Ascending aorta (tissue), 2 donors: ENCODE measurements around the gene TMEM169. TPM values are rescaled to one million over a fixed set of nuclear protein-coding genes. Genes with fewer than 3 reads are reported as not detected.

ENCODE experiments used
- DNase-seq, 2 donors: peaks; one replicate each; pipeline ENCODE4 v3.0.0-alpha.2; 2019; ENCODE audit warnings: low spot score in 2 of 2
- H3K27ac ChIP-seq, 2 donors: fragments of 200-600 bp; sonication (generic); one replicate each; pipeline ENCODE4 v1.5.1; 2016 to 2017; ENCODE audit warnings: mild to moderate bottlenecking in 1 of 2
- H3K27me3 ChIP-seq: fragments of 200-600 bp; sonication (generic); one replicate; pipeline ENCODE4 v1.5.1; 2017
- H3K36me3 ChIP-seq, 2 donors: fragments of 200-600 bp; sonication (generic); one replicate each; pipeline ENCODE4 v1.5.1; 2016
- H3K4me1 ChIP-seq, 2 donors: fragments of 200-600 bp; sonication (generic); one replicate each; pipeline ENCODE4 v1.5.1; 2016 to 2017; ENCODE audit warnings: mild to moderate bottlenecking in 1 of 2
- H3K4me3 ChIP-seq, 2 donors: fragments of 200-600 bp; sonication (generic); one replicate each; pipeline ENCODE4 v1.5.1; 2016 to 2017; ENCODE audit warnings: mild to moderate bottlenecking in 1 of 2
- H3K9me3 ChIP-seq, 2 donors: fragments of 200-600 bp; sonication (generic); one replicate each; pipeline ENCODE4 v1.5.1; 2016
- CTCF ChIP-seq, 3 experiments: fragments of 200-600 bp in 2 of 3; fragments of 450-650 bp in 1 of 3; sonication (generic) in 2 of 3; IDR thresholded peaks; one replicate each; pipeline ENCODE4 v1.5.1; 2016 to 2019; ENCODE audit warnings: antibody characterized with exemption in 3 of 3, mild to moderate bottlenecking in 1 of 3, moderate library complexity in 1 of 3
- intact Hi-C: fragments of 100-400 bp; cut with DNase I; formaldehyde crosslinking; loops from one replicate; pipeline ENCODE4 v1.15.1; 2023
- total RNA-seq: library from RNA; depleted of rRNA; stranded (reverse); fragments of >200 nt; gene quantifications from one replicate; pipeline ENCODE4 v1.1.0, GENCODE V29; 2016

The TMEM169 gene
- total RNA-seq, 1 donor from 2014 or later: 7.3 TPM

- no peak for DNase-seq
- H3K4me1 ChIP-seq: no peaks in the 10 kb centered on the region
- TF ChIP-seq CTCF (IDR thresholded peaks at IDR 0.05): no peak
- H3K27me3 ChIP-seq: no peaks in the 10 kb centered on the region
- H3K27ac ChIP-seq: no peak overlapping the region
- intact Hi-C loops: no loop called here
- no peaks in the 10 kb centered on the region for H3K9me3 ChIP-seq
- no peak overlapping the region for H3K4me3 ChIP-seq
- peaks cover 67 to 95% of the 10 kb centered on the region in 2 donors for H3K36me3 ChIP-seq
These were observed 62.7 kb downstream of the TMEM169 start for GRCh38 chr2:216144372-216144771.

GRCh38 chr2:216144857-216145256, 63.1 kb downstream of the TMEM169 start:
- H3K4me1 ChIP-seq: no peaks in the 10 kb centered on the region
- DNase-seq: no peak
- H3K9me3 ChIP-seq: no peaks in the 10 kb centered on the region
- no peak overlapping the region for H3K27ac ChIP-seq
- H3K4me3 ChIP-seq: no peak overlapping the region
- peaks cover 68 to 97% of the 10 kb centered on the region in 2 donors for H3K36me3 ChIP-seq
- no peak for TF ChIP-seq CTCF (IDR thresholded peaks at IDR 0.05)
- intact Hi-C loops: no loop called here
- no peaks in the 10 kb centered on the region for H3K27me3 ChIP-seq

GRCh38 chr2:216146573-216146972, 64.9 kb downstream of the TMEM169 start:
- no peak for DNase-seq
- Histone ChIP-seq H3K4me3 (no peak overlapping the region), H3K27ac (no peak overlapping the region), H3K27me3 (no peaks in the 10 kb centered on the region), H3K9me3 (no peaks in the 10 kb centered on the region), H3K36me3 (peaks cover 70 to 95% of the 10 kb centered on the region in 2 donors), H3K4me1 (no peaks in the 10 kb centered on the region)
- no peak for TF ChIP-seq CTCF (IDR thresholded peaks at IDR 0.05)
- intact Hi-C loops: no loop called here

GRCh38 chr2:216147172-216148131, 65.7 kb downstream of the TMEM169 start:
- peaks cover 65 to 95% of the 10 kb centered on the region in 2 donors for H3K36me3 ChIP-seq
- intact Hi-C loops: no loop called here
- no peak for DNase-seq

GRCh38 chr2:216148983-216149382, 67.3 kb downstream of the TMEM169 start:
- DNase-seq: no peak
- H3K27ac ChIP-seq: no peak overlapping the region
- intact Hi-C loops: no loop called here
- peaks cover 63 to 88% of the 10 kb centered on the region in 2 donors for H3K36me3 ChIP-seq
- no peaks in the 10 kb centered on the region for H3K4me1 ChIP-seq
- no peaks in the 10 kb centered on the region for H3K9me3 ChIP-seq
- H3K27me3 ChIP-seq: no peaks in the 10 kb centered on the region
- no peak overlapping the region for H3K4me3 ChIP-seq
- TF ChIP-seq CTCF (IDR thresholded peaks at IDR 0.05): no peak

More at GRCh38 chr2:216147172-216148131, 65.7 kb downstream of the TMEM169 start:
- H3K4me1 ChIP-seq: no peaks in the 10 kb centered on the region
- no peak overlapping the region for H3K4me3 ChIP-seq
- no peaks in the 10 kb centered on the region for H3K27me3 ChIP-seq
- no peak for TF ChIP-seq CTCF (IDR thresholded peaks at IDR 0.05)
- no peaks in the 10 kb centered on the region for H3K9me3 ChIP-seq
- H3K27ac ChIP-seq: no peak overlapping the region
